Germinal center (tissue), 1 donor: Measurements from ENCODE around the gene MAPK13.

Experiments used
- DNase-seq: peaks from one replicate; pipeline ENCODE4 v3.0.0; 2012; ENCODE audit warnings: mixed read lengths, low spot score

MAPK13 gene

DNA sequence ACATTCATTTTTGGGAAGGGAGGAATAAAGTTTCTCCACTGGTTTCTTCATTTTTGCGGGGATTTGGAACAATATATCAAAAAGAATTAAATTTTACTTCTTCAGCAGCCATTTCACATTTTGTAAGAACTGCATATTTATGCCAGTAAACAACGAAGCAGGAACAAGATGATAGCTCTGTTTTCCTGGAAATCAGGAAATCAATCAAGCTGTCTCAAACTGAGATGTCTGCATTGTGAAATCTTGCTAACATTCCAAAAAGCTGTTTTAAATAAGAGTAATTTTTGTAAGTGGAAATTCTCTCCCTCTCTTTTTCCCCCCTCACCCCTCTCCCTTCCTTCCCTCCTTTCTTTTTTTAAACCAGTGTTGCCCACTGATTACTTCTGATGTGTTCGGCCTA, 20.0 kb downstream of the MAPK13 start:
- no peak for DNase-seq

DNA sequence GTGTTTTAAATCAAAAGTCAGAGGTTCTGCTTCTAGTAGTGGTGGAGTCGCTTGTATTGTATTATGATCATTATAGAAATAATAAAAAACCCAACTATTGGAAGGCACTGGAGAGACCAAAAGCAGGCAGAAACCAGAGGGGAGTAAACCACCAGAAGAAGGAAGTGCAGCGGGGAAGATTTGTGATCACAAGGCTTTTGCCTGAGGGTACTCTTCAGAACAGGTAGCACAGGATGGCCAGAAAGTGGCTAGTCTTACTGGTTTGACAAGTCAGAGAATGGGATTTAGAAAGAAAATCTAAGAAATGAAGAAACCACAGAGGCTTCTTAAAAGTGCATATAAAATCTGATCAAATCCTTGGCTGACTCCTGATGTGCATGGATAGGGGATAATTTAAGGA, 24.0 kb downstream of the MAPK13 start:
- DNase-seq, result no peak

GRCh38 chr6:36155662-36156061, 25.3 kb downstream of the MAPK13 start:
- no peak for DNase-seq

DNA sequence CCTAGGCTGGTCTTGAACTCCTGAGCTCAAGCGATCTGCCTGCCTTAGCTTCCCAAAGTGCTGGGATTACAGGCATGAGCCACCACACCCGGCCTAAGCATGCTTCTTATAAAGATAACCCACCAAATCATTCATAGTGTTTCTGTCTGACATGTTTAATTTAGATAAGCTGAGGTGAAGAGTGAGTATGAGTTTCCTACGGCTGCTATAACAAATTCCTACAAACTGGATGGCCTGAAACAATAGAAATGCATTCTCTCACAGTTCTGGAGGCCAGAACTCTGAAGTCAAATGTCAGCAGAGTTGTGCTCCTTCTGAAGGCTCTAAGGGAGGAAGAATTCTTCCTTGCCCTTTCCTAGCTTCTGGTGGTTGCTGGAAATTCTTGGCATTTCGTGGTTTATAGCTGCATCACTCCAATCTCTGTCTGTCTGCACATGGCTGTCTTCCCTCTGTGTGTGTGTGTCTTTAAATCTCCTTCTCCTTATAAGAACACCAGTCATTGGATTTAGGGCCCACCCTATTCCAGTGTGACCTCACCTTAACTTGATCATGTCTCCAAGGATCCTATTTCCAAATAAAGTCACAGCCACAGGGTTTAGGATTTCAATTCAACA, 29.9 kb downstream of the MAPK13 start:
- no peak for DNase-seq

GRCh38 chr6:36169023-36170007, 39.0 kb downstream of the MAPK13 start:
- DNase-seq, result no peak

GRCh38 chr6:36170704-36171103, 40.4 kb downstream of the MAPK13 start:
- no peak for DNase-seq

DNA sequence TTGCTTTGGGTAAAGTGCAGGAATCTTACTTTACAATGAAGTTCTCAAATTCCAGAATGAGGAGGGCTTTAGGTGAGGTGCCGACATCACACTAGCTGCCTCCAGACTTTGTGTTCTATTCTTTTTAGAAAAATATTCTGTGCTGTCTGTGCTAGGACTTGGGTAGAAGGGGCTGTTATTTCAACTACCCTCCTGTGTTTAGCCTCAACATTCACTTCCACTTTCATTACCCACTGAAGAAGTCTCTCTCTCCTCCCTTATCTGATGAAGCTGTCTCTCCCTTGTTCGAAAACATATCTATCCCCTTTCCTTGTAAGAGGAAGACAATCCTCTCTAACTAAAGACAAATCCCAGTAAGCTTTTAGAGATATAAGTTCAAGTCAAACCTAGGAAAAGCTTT, 41.3 kb downstream of the MAPK13 start:
- no peak for DNase-seq

DNA sequence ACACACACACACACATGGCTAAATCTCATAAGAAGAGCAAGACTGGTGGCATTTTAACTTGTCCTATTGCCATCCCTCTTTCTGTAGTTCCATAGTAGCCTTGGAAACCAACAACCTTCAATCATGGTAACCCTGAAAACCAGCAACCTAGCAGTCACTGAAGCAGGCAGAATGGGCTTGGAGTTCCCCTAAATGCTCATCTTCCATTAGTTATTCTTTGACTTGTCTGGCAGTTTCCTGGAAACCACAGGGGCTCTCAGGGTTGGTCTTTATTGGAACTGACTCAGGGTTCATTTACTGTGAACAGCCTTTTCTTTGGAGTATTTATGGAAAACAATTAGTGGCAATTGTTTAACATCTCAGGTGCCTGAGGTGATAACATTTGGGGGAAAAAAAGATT, 46.9 kb downstream of the MAPK13 start:
- no peak for DNase-seq

DNA sequence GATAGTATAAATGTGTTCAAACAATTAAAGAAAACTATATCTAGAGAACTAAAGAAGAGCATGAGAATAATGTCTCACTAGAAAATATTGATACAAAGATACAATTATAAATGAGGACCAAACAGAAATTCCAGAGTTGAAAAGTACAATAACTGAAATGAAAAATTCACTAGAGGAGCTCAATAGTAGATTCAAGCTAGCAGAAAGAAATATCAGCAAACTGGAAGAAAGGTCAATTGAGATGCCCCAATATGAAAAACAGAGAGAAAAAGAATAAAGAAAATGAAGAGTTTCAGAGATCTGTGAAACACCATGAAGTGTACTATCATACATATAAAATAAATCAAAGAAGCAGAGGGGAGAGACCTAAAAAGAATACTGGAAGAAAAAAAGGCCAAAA, 48.2 kb downstream of the MAPK13 start:
- no peak for DNase-seq

DNA sequence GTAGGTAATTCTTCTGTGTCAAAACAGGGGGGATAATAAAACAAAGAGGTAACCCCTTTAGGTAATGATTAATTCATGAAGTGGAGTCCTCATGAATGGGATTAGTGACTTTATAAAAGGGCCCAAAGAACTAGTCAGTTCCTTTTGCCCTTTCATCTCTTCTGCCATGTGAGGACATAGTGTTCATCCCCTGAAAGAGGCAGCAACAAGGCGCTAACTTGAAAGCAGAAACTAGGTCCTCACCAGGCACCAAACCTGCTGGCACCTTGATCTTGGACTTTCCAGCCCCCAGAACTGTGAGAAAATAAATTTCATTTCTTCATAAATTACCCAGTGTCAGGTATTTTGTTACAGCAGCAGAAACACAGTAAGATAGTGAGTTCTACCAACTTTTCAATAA, 49.8 kb downstream of the MAPK13 start:
- no peak for DNase-seq

GRCh38 chr6:36184311-36184710, 54.0 kb downstream of the MAPK13 start:
- DNase-seq, result no peak

DNA sequence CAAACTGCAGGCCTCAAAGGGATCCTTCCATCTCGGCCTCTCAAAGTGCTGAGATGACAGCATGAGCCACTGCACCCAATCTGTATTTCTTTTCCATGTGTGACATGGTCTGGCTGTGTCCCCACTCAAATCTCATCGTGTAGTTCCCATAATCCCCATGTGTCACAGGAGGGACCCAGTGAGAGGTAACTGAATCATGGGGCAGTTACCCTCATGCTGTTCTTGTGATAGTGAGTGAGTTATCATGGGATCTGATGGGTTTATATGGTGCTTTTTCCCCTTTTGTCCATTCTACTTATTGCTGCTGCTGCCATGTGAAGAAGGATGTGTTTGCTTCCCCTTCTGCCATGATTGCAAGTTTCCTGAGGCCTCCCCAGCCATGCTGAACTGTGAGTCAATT, 55.9 kb downstream of the MAPK13 start:
- no peak for DNase-seq

GRCh38 chr6:36187446-36187845, 57.1 kb downstream of the MAPK13 start:
- DNase-seq, result no peak
